KBM-7 (cell line): Measurements from ENCODE around the gene PLEKHG5.

Source experiments
- DNase-seq: peaks from one replicate; pipeline ENCODE4 v3.0.0-alpha.2; 2015
- in situ Hi-C: fragments of 300-500 bp; cut with MboI; formaldehyde crosslinking; loops from 2 replicates; pipeline ENCODE4 v1.14.3; 2020; ENCODE audit warnings: low sequenced_read_pairs, low pct_unique_long_range_greater_than_20kb, mixed read lengths

PLEKHG5 gene

GRCh38 chr1:6420454-6421042 is 70.9 kb downstream of the PLEKHG5 start:
- DNase-seq: no peak
- in situ Hi-C loops: no loop called here

GRCh38 chr1:6419804-6420453 is 71.5 kb downstream of the PLEKHG5 start, which contains the start of gene HES2:
TSS of gene HES2 (minus strand) at chr1:6419919. CDS start at chr1:6419820, 99 bp downstream.
- DNase-seq: no peak
- in situ Hi-C loops: no loop called here

GRCh38 chr1:6419397-6419803 is 72.1 kb downstream of the PLEKHG5 start:
- no peak for DNase-seq
- in situ Hi-C loops: no loop called here

- no peak for DNase-seq
- in situ Hi-C loops: no loop called here
These were observed 72.6 kb downstream of the PLEKHG5 start for GRCh38 chr1:6418668-6419396.

- no peak for DNase-seq
- in situ Hi-C loops: no loop called here
These were observed 73.4 kb downstream of the PLEKHG5 start for GRCh38 chr1:6417961-6418667.
